Activated naive CD4-positive, alpha-beta T cell treated with anti-CD3 and anti-CD28 coated beads, Interleukin-2, amount 50 U/mL, for 24 hours (primary cell): ENCODE results near the gene PLA1A.
"Not testable (repeated sequence)": the region's sequence is repeated elsewhere in the genome, so short reads cannot be mapped to it uniquely, and the experiment has no call there.

Experiments
- H3K27ac Mint-ChIP-seq: one replicate; pipeline ENCODE4 v1.8.0; 2021; ENCODE audit warnings: mild to moderate bottlenecking, mixed read lengths
- H3K27me3 Mint-ChIP-seq: one replicate; pipeline ENCODE4 v1.8.0; 2021; ENCODE audit warnings: mixed read lengths
- H3K36me3 Mint-ChIP-seq: one replicate; pipeline ENCODE4 v1.8.0; 2021; ENCODE audit warnings: mixed read lengths
- H3K4me1 Mint-ChIP-seq: one replicate; pipeline ENCODE4 v1.8.0; 2021; ENCODE audit warnings: mixed read lengths
- H3K4me3 Mint-ChIP-seq: one replicate; pipeline ENCODE4 v1.8.0; 2021; ENCODE audit warnings: mild to moderate bottlenecking, mixed read lengths
- H3K9me3 Mint-ChIP-seq: one replicate; pipeline ENCODE4 v1.8.0; 2021; ENCODE audit warnings: mixed read lengths

Gene PLA1A

GRCh38 chr3:119592861-119593260 is 4.8 kb upstream of the PLA1A start:
- Mint-ChIP-seq H3K27ac (no peak overlapping the region), H3K4me1 (peaks cover 3% of the 10 kb centered on the region), H3K9me3 (no peaks in the 10 kb centered on the region), H3K36me3 (peaks cover 2% of the 10 kb centered on the region), H3K27me3 (peaks cover 11% of the 10 kb centered on the region), H3K4me3 (no peak overlapping the region)

- peaks cover 3% of the 10 kb centered on the region for H3K4me1 Mint-ChIP-seq
- H3K27me3 Mint-ChIP-seq: peaks cover 11% of the 10 kb centered on the region
- H3K4me3 Mint-ChIP-seq: no peak overlapping the region
- H3K36me3 Mint-ChIP-seq: peaks cover 2% of the 10 kb centered on the region
- H3K9me3 Mint-ChIP-seq: no peaks in the 10 kb centered on the region
- no peak overlapping the region for H3K27ac Mint-ChIP-seq
Measured at GRCh38 chr3:119594066-119594465, 3.6 kb upstream of the PLA1A start.

- H3K27ac Mint-ChIP-seq: not testable (repeated sequence)
Measured at GRCh38 chr3:119594929-119595328, 2.8 kb upstream of the PLA1A start.

GRCh38 chr3:119595639-119596334 is 1.9 kb upstream of the PLA1A start:
- Mint-ChIP-seq H3K4me1 (peaks cover 3% of the 10 kb centered on the region), H3K27ac (no peak overlapping the region), H3K4me3 (no peak overlapping the region), H3K27me3 (peaks cover 3% of the 10 kb centered on the region), H3K36me3 (no peaks in the 10 kb centered on the region), H3K9me3 (no peaks in the 10 kb centered on the region)

More at GRCh38 chr3:119594929-119595328, 2.8 kb upstream of the PLA1A start:
- not testable (repeated sequence) for H3K4me1 Mint-ChIP-seq, H3K9me3 Mint-ChIP-seq, H3K36me3 Mint-ChIP-seq, H3K27me3 Mint-ChIP-seq, H3K4me3 Mint-ChIP-seq

GRCh38 chr3:119596398-119596797 is 1.3 kb upstream of the PLA1A start:
- Mint-ChIP-seq H3K9me3 (no peaks in the 10 kb centered on the region), H3K36me3 (no peaks in the 10 kb centered on the region), H3K4me3 (no peak overlapping the region), H3K27me3 (peaks cover 3% of the 10 kb centered on the region), H3K4me1 (peaks cover 3% of the 10 kb centered on the region), H3K27ac (no peak overlapping the region)

GRCh38 chr3:119598410-119599098 is 869 bp downstream of the PLA1A start:
- Mint-ChIP-seq H3K27ac (no peak overlapping the region), H3K27me3 (peaks cover 1% of the 10 kb centered on the region)

GRCh38 chr3:119599558-119600174 is 2.0 kb downstream of the PLA1A start:
- H3K27me3 Mint-ChIP-seq: no peaks in the 10 kb centered on the region
- no peaks in the 10 kb centered on the region for H3K9me3 Mint-ChIP-seq
- no peak overlapping the region for H3K4me3 Mint-ChIP-seq
- no peaks in the 10 kb centered on the region for H3K36me3 Mint-ChIP-seq
- H3K27ac Mint-ChIP-seq: no peak overlapping the region
- H3K4me1 Mint-ChIP-seq: peaks cover 3% of the 10 kb centered on the region

More at GRCh38 chr3:119598410-119599098, 869 bp downstream of the PLA1A start:
- H3K36me3 Mint-ChIP-seq: no peaks in the 10 kb centered on the region
- H3K4me3 Mint-ChIP-seq: no peak overlapping the region
- no peaks in the 10 kb centered on the region for H3K9me3 Mint-ChIP-seq
- peaks cover 3% of the 10 kb centered on the region for H3K4me1 Mint-ChIP-seq

GRCh38 chr3:119600732-119601131 is 3.0 kb downstream of the PLA1A start:
- Mint-ChIP-seq H3K9me3 (no peaks in the 10 kb centered on the region), H3K4me1 (peaks cover 3% of the 10 kb centered on the region), H3K4me3 (no peak overlapping the region), H3K36me3 (no peaks in the 10 kb centered on the region), H3K27me3 (no peaks in the 10 kb centered on the region), H3K27ac (no peak overlapping the region)

- H3K27me3 Mint-ChIP-seq: no peaks in the 10 kb centered on the region
- no peaks in the 10 kb centered on the region for H3K36me3 Mint-ChIP-seq
- no peak overlapping the region for H3K4me3 Mint-ChIP-seq
- H3K4me1 Mint-ChIP-seq: peaks cover 3% of the 10 kb centered on the region
- H3K9me3 Mint-ChIP-seq: no peaks in the 10 kb centered on the region
- H3K27ac Mint-ChIP-seq: no peak overlapping the region
Measured at GRCh38 chr3:119601154-119601553, 3.5 kb downstream of the PLA1A start.

- no peak overlapping the region for H3K4me3 Mint-ChIP-seq
- no peaks in the 10 kb centered on the region for H3K9me3 Mint-ChIP-seq
- no peaks in the 10 kb centered on the region for H3K27me3 Mint-ChIP-seq
- H3K4me1 Mint-ChIP-seq: no peaks in the 10 kb centered on the region
- H3K27ac Mint-ChIP-seq: no peak overlapping the region
- H3K36me3 Mint-ChIP-seq: no peaks in the 10 kb centered on the region
Measured at GRCh38 chr3:119602676-119603075, 5.0 kb downstream of the PLA1A start.

- peaks cover 7% of the 10 kb centered on the region for H3K27me3 Mint-ChIP-seq
- H3K9me3 Mint-ChIP-seq: no peaks in the 10 kb centered on the region
- H3K27ac Mint-ChIP-seq: no peak overlapping the region
- no peaks in the 10 kb centered on the region for H3K4me1 Mint-ChIP-seq
- H3K36me3 Mint-ChIP-seq: no peaks in the 10 kb centered on the region
- no peak overlapping the region for H3K4me3 Mint-ChIP-seq
Measured at GRCh38 chr3:119604878-119605277, 7.2 kb downstream of the PLA1A start.

GRCh38 chr3:119608405-119609000 is 10.8 kb downstream of the PLA1A start:
- Mint-ChIP-seq H3K27ac (no peak overlapping the region), H3K36me3 (no peaks in the 10 kb centered on the region), H3K9me3 (no peaks in the 10 kb centered on the region), H3K4me1 (no peaks in the 10 kb centered on the region), H3K27me3 (peaks cover 14% of the 10 kb centered on the region), H3K4me3 (no peak overlapping the region)

GRCh38 chr3:119609301-119609700 is 11.6 kb downstream of the PLA1A start:
- no peaks in the 10 kb centered on the region for H3K9me3 Mint-ChIP-seq
- H3K27ac Mint-ChIP-seq: no peak overlapping the region
- H3K4me1 Mint-ChIP-seq: no peaks in the 10 kb centered on the region
- no peak overlapping the region for H3K4me3 Mint-ChIP-seq
- H3K36me3 Mint-ChIP-seq: no peaks in the 10 kb centered on the region
- peaks cover 14% of the 10 kb centered on the region for H3K27me3 Mint-ChIP-seq

GRCh38 chr3:119611664-119612063 is 14.0 kb downstream of the PLA1A start:
- no peaks in the 10 kb centered on the region for H3K4me1 Mint-ChIP-seq
- no peak overlapping the region for H3K4me3 Mint-ChIP-seq
- no peak overlapping the region for H3K27ac Mint-ChIP-seq
- H3K36me3 Mint-ChIP-seq: no peaks in the 10 kb centered on the region
- H3K9me3 Mint-ChIP-seq: no peaks in the 10 kb centered on the region
- peaks cover 14% of the 10 kb centered on the region for H3K27me3 Mint-ChIP-seq

GRCh38 chr3:119613201-119613600 is 15.5 kb downstream of the PLA1A start:
- Mint-ChIP-seq H3K27me3 (peaks cover 14% of the 10 kb centered on the region), H3K4me1 (no peaks in the 10 kb centered on the region), H3K9me3 (no peaks in the 10 kb centered on the region), H3K27ac (no peak overlapping the region), H3K36me3 (no peaks in the 10 kb centered on the region), H3K4me3 (no peak overlapping the region)

GRCh38 chr3:119613872-119614271 is 16.2 kb downstream of the PLA1A start:
- no peaks in the 10 kb centered on the region for H3K9me3 Mint-ChIP-seq
- H3K36me3 Mint-ChIP-seq: no peaks in the 10 kb centered on the region
- no peaks in the 10 kb centered on the region for H3K4me1 Mint-ChIP-seq
- H3K27ac Mint-ChIP-seq: no peak overlapping the region
- no peak overlapping the region for H3K4me3 Mint-ChIP-seq
- peaks cover 11% of the 10 kb centered on the region for H3K27me3 Mint-ChIP-seq
